Measurements from ENCODE around the gene CHM.

GRCh38 chrX:86051741-86052140 is 4.4 kb upstream of the CHM start:
- TF ChIP-seq CTCF (conservative IDR thresholded peaks at IDR 0.05; ENCODE audit: low read depth, low read length) (no peak), EZH2 (IDR thresholded peaks at IDR 0.05; ENCODE audit: borderline replicate concordance, low read depth, low read length, poor library complexity, severe bottlenecking) (no peak)

Data from A673 (cell line).